Ascending aorta (tissue), 2 donors: ENCODE measurements around the gene RBM33. TPM values are rescaled to one million over a fixed set of nuclear protein-coding genes. Genes with fewer than 3 reads are reported as not detected.

ENCODE experiments used
- DNase-seq, 2 donors: peaks; one replicate each; pipeline ENCODE4 v3.0.0-alpha.2; 2019; ENCODE audit warnings: low spot score in 2 of 2
- H3K27ac ChIP-seq, 2 donors: fragments of 200-600 bp; sonication (generic); one replicate each; pipeline ENCODE4 v1.5.1; 2016 to 2017; ENCODE audit warnings: mild to moderate bottlenecking in 1 of 2
- H3K27me3 ChIP-seq: fragments of 200-600 bp; sonication (generic); one replicate; pipeline ENCODE4 v1.5.1; 2017
- H3K36me3 ChIP-seq, 2 donors: fragments of 200-600 bp; sonication (generic); one replicate each; pipeline ENCODE4 v1.5.1; 2016
- H3K4me1 ChIP-seq, 2 donors: fragments of 200-600 bp; sonication (generic); one replicate each; pipeline ENCODE4 v1.5.1; 2016 to 2017; ENCODE audit warnings: mild to moderate bottlenecking in 1 of 2
- H3K4me3 ChIP-seq, 2 donors: fragments of 200-600 bp; sonication (generic); one replicate each; pipeline ENCODE4 v1.5.1; 2016 to 2017; ENCODE audit warnings: mild to moderate bottlenecking in 1 of 2
- H3K9me3 ChIP-seq, 2 donors: fragments of 200-600 bp; sonication (generic); one replicate each; pipeline ENCODE4 v1.5.1; 2016
- intact Hi-C: fragments of 100-400 bp; cut with DNase I; formaldehyde crosslinking; loops from one replicate; pipeline ENCODE4 v1.15.1; 2023
- total RNA-seq: library from RNA; depleted of rRNA; stranded (reverse); fragments of >200 nt; gene quantifications from one replicate; pipeline ENCODE4 v1.1.0, GENCODE V29; 2016
- TF ChIP-seq, protein P1 (sequence below), 3 experiments: fragments of 200-600 bp in 2 of 3; fragments of 450-650 bp in 1 of 3; sonication (generic) in 2 of 3; IDR thresholded peaks; one replicate each; pipeline ENCODE4 v1.5.1; 2016 to 2019; ENCODE audit warnings: antibody characterized with exemption in 3 of 3, mild to moderate bottlenecking in 1 of 3, moderate library complexity in 1 of 3

Gene RBM33
- total RNA-seq, 1 donor from 2014 or later: 44.2 TPM

DNA sequence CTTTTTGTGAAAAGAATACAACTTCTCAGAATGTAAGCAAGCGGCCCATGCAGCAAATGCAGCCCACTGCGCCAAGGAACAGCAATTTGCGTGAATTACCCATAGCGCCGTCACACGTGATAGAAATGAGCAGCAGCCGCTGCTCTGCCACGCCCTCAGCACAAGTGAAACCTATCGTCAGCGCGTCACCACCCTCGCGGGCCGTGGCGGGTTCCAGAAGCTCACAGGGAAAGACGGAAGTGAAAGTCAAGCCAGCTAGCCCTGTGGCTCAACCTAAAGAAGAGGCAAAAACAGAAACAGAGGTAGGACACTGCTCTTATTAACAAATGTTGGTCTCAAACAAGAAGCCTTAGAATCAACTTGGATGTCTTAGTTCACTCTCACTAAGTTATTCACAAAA lies 97.3 kb downstream of the RBM33 start:
- Histone ChIP-seq H3K4me3 (no peak overlapping the region), H3K27ac (no peak overlapping the region), H3K36me3 (peaks cover 59 to 84% of the 10 kb centered on the region in 2 donors), H3K27me3 (no peaks in the 10 kb centered on the region), H3K9me3 (no peaks in the 10 kb centered on the region), H3K4me1 (no peaks in the 10 kb centered on the region)
- TF ChIP-seq, protein P1, sequence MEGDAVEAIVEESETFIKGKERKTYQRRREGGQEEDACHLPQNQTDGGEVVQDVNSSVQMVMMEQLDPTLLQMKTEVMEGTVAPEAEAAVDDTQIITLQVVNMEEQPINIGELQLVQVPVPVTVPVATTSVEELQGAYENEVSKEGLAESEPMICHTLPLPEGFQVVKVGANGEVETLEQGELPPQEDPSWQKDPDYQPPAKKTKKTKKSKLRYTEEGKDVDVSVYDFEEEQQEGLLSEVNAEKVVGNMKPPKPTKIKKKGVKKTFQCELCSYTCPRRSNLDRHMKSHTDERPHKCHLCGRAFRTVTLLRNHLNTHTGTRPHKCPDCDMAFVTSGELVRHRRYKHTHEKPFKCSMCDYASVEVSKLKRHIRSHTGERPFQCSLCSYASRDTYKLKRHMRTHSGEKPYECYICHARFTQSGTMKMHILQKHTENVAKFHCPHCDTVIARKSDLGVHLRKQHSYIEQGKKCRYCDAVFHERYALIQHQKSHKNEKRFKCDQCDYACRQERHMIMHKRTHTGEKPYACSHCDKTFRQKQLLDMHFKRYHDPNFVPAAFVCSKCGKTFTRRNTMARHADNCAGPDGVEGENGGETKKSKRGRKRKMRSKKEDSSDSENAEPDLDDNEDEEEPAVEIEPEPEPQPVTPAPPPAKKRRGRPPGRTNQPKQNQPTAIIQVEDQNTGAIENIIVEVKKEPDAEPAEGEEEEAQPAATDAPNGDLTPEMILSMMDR (IDR thresholded peaks at IDR 0.05): no peak
- no peak for DNase-seq
- intact Hi-C loops: no loop called here

DNA sequence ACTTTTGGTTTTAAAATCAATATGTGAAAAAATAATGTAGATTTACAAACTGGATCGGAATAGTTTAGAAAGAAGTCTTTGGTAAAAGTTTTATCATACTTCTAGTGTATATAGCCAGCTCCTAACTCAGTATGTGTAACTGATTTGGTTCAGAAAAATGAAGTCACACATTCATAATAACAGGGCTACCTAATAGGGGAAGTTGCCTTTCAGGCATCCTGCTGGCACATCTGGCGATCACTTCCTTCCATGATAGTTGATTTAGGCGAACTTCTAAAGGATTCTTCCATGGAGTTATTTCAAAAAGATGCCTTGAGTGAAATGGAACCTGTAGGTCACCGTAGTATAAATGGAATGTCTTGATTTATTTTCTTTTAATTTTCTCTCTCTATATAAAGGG lies 98.7 kb downstream of the RBM33 start:
- TF ChIP-seq, protein P1 (IDR thresholded peaks at IDR 0.05): no peak
- H3K36me3 ChIP-seq: peaks cover 50 to 78% of the 10 kb centered on the region in 2 donors
- H3K4me3 ChIP-seq: no peak overlapping the region
- no peaks in the 10 kb centered on the region for H3K9me3 ChIP-seq
- no peaks in the 10 kb centered on the region for H3K4me1 ChIP-seq
- no peak for DNase-seq
- H3K27ac ChIP-seq: no peak overlapping the region
- intact Hi-C loops: no loop called here
- H3K27me3 ChIP-seq: no peaks in the 10 kb centered on the region

DNA sequence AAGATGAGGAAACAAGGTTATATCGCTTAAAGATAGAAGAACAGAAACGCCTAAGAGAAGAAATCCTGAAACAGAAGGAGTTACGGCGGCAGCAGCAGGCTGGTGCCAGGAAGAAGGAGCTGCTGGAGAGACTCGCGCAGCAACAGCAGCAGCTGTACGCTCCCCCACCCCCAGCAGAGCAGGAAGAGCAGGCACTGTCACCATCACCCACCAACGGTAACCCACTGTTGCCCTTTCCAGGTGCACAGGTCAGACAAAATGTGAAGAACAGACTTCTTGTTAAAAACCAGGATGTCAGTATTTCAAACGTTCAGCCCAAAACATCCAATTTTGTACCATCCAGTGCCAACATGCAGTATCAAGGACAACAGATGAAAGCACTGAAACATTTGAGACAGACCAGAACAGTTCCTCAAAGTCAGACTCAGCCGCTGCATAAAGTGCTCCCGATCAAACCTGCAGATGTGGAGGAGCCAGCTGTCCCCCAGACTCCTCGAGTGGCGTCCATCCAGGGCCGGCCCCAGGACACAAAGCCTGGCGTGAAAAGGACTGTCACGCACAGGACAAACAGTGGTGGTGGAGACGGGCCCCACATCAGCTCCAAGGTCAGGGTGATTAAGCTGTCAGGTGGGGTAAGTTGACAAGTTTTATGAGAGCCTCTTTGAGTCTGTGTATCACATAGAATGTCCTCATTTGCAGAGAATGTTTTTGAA lies 100.7 kb downstream of the RBM33 start:
- no peaks in the 10 kb centered on the region for H3K9me3 ChIP-seq
- no peaks in the 10 kb centered on the region for H3K27me3 ChIP-seq
- peaks cover 37 to 63% of the 10 kb centered on the region in 2 donors for H3K36me3 ChIP-seq
- no peak for DNase-seq
- H3K4me1 ChIP-seq: no peaks in the 10 kb centered on the region
- H3K4me3 ChIP-seq: no peak overlapping the region
- TF ChIP-seq, protein P1 (IDR thresholded peaks at IDR 0.05): no peak
- intact Hi-C loops: no loop called here
- H3K27ac ChIP-seq: no peak overlapping the region

DNA sequence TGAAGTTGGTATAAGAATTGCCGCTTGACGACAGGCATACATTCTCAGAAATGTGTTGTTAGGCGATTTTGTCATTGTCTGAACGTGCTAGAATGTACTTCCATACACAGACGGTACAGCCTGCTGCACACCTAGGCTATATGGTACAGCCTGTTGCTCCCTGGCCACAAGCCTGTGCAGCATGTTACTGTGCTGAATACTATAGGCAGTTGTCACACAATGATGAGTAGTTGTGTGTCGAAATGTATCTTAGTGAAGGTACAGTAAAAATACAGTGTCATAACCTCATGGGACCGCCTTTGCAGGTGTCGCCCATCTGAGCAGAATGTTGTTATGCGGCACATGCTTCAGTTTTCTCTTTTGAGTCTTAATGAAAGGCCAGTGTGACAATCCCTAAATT lies 101.3 kb downstream of the RBM33 start:
- Histone ChIP-seq H3K27me3 (no peaks in the 10 kb centered on the region), H3K4me3 (no peak overlapping the region), H3K9me3 (no peaks in the 10 kb centered on the region), H3K36me3 (peaks cover 31 to 57% of the 10 kb centered on the region in 2 donors), H3K4me1 (peaks cover 0 to 2% of the 10 kb centered on the region in 2 donors), H3K27ac (no peak overlapping the region)
- no peak for DNase-seq
- TF ChIP-seq, protein P1 (IDR thresholded peaks at IDR 0.05): no peak
- intact Hi-C loops: no loop called here

DNA sequence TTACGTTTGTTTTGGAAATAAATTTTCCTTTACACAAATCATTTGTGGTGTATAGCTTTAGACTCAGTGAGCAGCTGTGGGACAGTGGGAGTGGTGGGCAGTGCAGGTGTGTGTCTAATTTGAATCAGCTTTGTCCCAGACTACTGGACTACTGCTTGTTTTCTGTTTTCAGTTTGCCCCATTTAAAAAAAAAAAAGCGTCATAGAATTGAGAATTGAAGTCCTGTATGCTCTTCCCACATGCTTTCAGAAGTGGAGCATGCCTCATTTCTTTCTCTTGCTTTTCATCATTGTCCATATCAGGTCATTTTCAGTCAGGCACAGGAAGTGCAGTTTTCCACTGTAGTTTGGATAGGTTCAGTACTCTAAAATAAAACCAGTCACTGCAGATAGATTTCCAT lies 101.7 kb downstream of the RBM33 start:
- DNase-seq: no peak
- Histone ChIP-seq H3K27me3 (no peaks in the 10 kb centered on the region), H3K4me3 (no peak overlapping the region), H3K36me3 (peaks cover 27 to 52% of the 10 kb centered on the region in 2 donors), H3K4me1 (peaks cover 0 to 3% of the 10 kb centered on the region in 2 donors), H3K27ac (no peak overlapping the region), H3K9me3 (no peaks in the 10 kb centered on the region)
- TF ChIP-seq, protein P1 (IDR thresholded peaks at IDR 0.05): no peak
- intact Hi-C loops: no loop called here
